HG02885 (cell line): ENCODE measurements around the gene MYO1E.
A peak's percentile ranks its signal among the peaks of the same experiment; 100 is the strongest.
"Not testable (repeated sequence)": the region's sequence is repeated elsewhere in the genome, so short reads cannot be mapped to it uniquely, and the experiment has no call there.

ENCODE experiments used
- ATAC-seq: cut with Tn5 transposase; IDR thresholded peaks from one replicate; pipeline ENCODE4 v1.9.1; 2021; ENCODE audit warnings: mild to moderate bottlenecking; ENCODE audit not compliant: unreplicated experiment, poor library complexity

The MYO1E gene

GRCh38 chr15:59153466-59153865 lies 219.2 kb downstream of the MYO1E start:
- no peak for ATAC-seq

- ATAC-seq = no peak
Measured at GRCh38 chr15:59152694-59153450, 219.8 kb downstream of the MYO1E start.

GRCh38 chr15:59150185-59150584 lies 222.5 kb downstream of the MYO1E start:
- no peak for ATAC-seq

- ATAC-seq = no peak
Measured at GRCh38 chr15:59148153-59148833, 224.4 kb downstream of the MYO1E start.

- ATAC-seq = no peak
Measured at GRCh38 chr15:59147666-59148065, 225.0 kb downstream of the MYO1E start.

- not testable (repeated sequence) for ATAC-seq
Measured at GRCh38 chr15:59144594-59144993, 228.1 kb downstream of the MYO1E start.

GRCh38 chr15:59143281-59143680 lies 229.4 kb downstream of the MYO1E start:
- ATAC-seq = no peak

GRCh38 chr15:59140422-59141226 lies 232.0 kb downstream of the MYO1E start:
- ATAC-seq = no peak

GRCh38 chr15:59138243-59138642 lies 234.4 kb downstream of the MYO1E start:
- ATAC-seq = peak; percentile 51

- ATAC-seq = no peak
Measured at GRCh38 chr15:59137566-59137965, 235.1 kb downstream of the MYO1E start.

- no peak for ATAC-seq
Measured at GRCh38 chr15:59133929-59134427, 238.7 kb downstream of the MYO1E start.

- ATAC-seq = no peak
Measured at GRCh38 chr15:59131969-59132562, 240.6 kb downstream of the MYO1E start.

- ATAC-seq = no peak
Measured at GRCh38 chr15:59131456-59131855, 241.2 kb downstream of the MYO1E start.

- ATAC-seq = not testable (repeated sequence)
Measured at GRCh38 chr15:59127255-59127654, 245.4 kb downstream of the MYO1E start.

- ATAC-seq = not testable (repeated sequence)
Measured at GRCh38 chr15:59125683-59126082, 247.0 kb downstream of the MYO1E start.

GRCh38 chr15:59124261-59124660 lies 248.4 kb downstream of the MYO1E start:
- no peak for ATAC-seq

- ATAC-seq = no peak
Measured at GRCh38 chr15:59120937-59121336, 251.7 kb downstream of the MYO1E start.

GRCh38 chr15:59119625-59120024 lies 253.0 kb downstream of the MYO1E start:
- ATAC-seq = no peak

GRCh38 chr15:59116771-59117170 lies 255.9 kb downstream of the MYO1E start:
- no peak for ATAC-seq

- ATAC-seq = no peak
Measured at GRCh38 chr15:59116141-59116540, 256.5 kb downstream of the MYO1E start.
